ENCODE measurements around the gene FKBP4.
A peak's percentile ranks its signal among the peaks of the same experiment; 100 is the strongest.

Gene FKBP4

GRCh38 chr12:2853626-2854025, 58.9 kb downstream of the FKBP4 start:
- DNase-seq (ENCODE audit: low spot score): peak; percentile 62
